Left hindlimb (tissue), 1 donor: Measurements from ENCODE around the gene ZIC3.

Experiments used
- DNase-seq: peaks from one replicate; pipeline ENCODE4 v3.0.0-alpha.2; 2018

The ZIC3 gene

DNA sequence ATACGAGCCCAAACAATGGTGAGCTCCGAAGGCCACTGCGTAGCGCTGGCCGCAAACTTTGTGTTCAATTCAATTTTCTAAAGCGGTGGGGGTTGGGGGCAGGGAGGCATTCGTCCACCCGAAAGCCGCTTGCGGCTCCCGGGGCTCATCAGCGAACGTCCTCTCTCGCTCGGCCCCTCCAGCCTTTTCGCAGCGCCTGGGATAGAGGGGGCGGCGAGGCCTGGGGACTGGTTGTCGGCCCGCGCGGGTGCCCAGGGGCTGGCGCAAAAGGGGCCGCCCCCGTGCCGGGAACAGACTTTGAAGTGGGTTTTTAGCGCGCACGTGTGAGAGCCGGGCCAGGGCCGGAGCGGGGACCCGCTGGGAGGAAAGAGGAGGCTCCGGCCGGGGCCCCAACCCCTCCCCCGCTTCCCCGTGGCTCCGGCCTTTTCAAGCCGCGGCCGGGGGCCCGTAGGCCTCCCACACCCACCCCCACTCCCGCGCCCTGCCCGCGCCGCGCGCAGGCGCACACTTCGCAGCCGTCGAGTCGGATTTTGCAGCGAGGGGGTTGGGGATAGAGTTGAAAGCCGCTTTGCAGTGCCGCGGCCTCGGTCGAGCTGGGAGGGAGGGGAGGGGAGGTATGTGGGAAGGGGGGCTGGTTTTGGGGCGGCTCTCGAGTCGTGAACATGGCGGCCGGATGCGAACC, 8.3 kb downstream of the ZIC3 start:
- no peak for DNase-seq

DNA sequence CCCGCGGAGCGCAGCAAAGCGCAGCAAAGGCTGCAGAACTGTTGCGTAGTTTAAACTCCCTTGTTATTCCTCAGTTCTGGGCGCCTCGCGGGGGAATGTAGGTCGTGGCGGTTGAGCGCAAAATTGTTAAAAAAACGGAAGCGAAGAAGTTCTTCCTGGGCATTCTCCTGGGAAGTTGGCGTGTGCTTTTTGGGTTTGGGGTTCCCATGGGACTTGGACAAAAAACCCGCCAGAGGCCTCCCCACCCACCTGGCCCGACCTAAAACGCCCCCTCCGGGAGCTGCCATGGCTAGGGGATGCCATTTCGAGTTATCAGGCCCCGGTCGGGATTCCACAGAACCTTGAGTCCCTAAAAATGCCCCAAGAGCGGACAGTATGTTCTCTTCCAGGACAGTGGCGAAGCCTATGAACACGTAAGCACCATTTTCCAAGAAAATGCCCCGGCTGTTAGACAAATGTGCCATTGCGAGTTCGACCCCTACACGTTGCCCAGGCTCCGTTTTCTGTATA, 8.9 kb downstream of the ZIC3 start:
- no peak for DNase-seq

DNA sequence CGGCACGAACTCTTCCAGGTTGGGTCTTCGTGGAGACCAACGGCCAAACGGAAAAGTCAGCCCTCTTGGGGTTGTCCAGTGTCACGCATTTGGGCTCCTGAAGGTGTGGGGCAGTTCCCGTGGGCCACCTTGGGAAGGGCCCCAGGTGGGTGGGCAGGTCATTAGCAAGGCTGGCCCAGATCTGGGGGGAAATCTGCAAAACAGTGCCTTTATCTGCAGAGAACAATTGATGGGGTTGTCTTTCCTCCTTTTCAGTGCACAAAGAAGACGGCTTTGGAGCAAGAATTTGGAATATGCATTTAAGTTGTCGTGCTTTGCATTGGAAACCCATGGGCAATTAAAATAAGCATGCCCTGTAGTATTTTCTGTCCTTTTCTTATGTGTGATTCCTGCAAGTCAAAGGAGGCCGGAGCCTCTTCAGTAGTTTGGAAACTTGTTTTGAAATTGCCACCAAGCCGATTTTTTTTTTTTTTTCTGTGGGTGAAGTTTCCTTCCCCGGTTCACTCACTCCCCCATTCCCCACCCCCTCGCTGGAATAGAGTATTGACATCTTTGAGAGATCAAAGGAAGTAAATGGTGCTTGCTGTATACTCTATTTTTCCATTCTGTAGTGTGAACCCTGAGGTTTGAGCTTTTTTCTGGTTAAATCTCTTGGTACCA, 9.8 kb downstream of the ZIC3 start:
- no peak for DNase-seq

DNA sequence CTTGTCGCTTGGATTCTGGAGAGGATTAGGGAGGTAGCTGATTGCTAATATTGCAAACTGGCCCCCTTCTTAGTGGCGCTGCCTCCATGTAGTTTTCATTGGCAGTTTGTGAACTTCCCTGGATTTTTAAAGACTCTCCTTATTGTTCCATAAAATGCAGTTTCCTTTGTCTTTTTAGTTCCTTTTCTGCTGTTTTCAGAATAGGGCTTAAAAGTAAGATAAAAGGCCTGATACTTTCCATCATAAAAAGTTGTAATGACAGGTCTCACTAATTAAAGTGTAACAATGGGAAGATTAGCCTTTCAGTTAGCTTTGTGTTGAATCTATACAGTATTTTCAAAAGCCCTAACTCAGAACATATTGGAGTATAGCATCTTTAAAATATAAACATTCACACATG, 21.2 kb downstream of the ZIC3 start:
- no peak for DNase-seq

DNA sequence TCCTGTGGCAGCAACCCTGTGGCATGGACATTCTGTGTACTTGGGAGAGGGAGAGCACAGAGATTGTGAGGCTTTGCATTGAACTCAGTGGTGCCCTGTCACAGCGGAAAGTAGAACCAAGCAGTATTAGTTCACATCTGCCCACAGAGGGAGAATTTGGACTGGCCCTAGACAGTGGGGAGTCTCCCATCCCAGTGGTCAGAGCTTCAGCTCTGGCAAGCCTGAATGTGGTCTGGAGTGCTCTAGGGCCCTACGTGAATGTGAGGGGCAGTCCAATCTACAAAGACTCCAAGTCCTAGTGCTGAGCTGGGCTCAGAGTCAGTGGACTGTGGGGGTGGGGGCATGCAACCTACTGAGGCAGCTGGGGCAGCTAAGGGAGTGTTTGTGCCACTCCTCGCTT, 34.8 kb downstream of the ZIC3 start:
- DNase-seq: no peak
